Central memory CD4-positive, alpha-beta T cell (primary cell): ENCODE results near the gene KCNK15.
"Not testable (repeated sequence)": the region's sequence is repeated elsewhere in the genome, so short reads cannot be mapped to it uniquely, and the experiment has no call there.

Experiments used
- DNase-seq: peaks from one replicate; pipeline ENCODE4 v3.0.0; 2022
- total RNA-seq, 3 experiments: gene quantifications; one replicate each; lab custom pipeline; 2026; lab: John Stamatoyannopoulos, UW

Gene KCNK15
- 0 to 1.3 (median 0.11) reads per million in 3 experiments for total RNA-seq

GRCh38 chr20:44745598-44746366 lies at the start of gene KCNK15:
Gene KCNK15 (plus strand): TSS chr20:44745865. CDS start chr20:44745911, 46 bp downstream.
- peak; percentile 20 for DNase-seq

- no peak for DNase-seq
Observed at GRCh38 chr20:44696315-44696714, 49.4 kb upstream of the KCNK15 start.

- not testable (repeated sequence) for DNase-seq
Observed at GRCh38 chr20:44697041-44697440, 48.6 kb upstream of the KCNK15 start.

- no peak for DNase-seq
Observed at GRCh38 chr20:44698351-44698750, 47.3 kb upstream of the KCNK15 start.

- DNase-seq, result no peak
Observed at GRCh38 chr20:44700306-44700705, 45.4 kb upstream of the KCNK15 start.

- no peak for DNase-seq
Observed at GRCh38 chr20:44701118-44701857, 44.4 kb upstream of the KCNK15 start.

- no peak for DNase-seq
Observed at GRCh38 chr20:44701858-44702256, 43.8 kb upstream of the KCNK15 start.

- no peak for DNase-seq
Observed at GRCh38 chr20:44702776-44703175, 42.9 kb upstream of the KCNK15 start.

- no peak for DNase-seq
Observed at GRCh38 chr20:44703183-44703925, 42.3 kb upstream of the KCNK15 start.

- no peak for DNase-seq
Observed at GRCh38 chr20:44703956-44704488, 41.6 kb upstream of the KCNK15 start.

- DNase-seq, result no peak
Observed at GRCh38 chr20:44704551-44704971, 41.1 kb upstream of the KCNK15 start.

GRCh38 chr20:44705364-44706094 lies 40.1 kb upstream of the KCNK15 start:
- DNase-seq, result no peak

- DNase-seq, result no peak
Observed at GRCh38 chr20:44706301-44707017, 39.2 kb upstream of the KCNK15 start.

GRCh38 chr20:44707018-44707579 lies 38.6 kb upstream of the KCNK15 start:
- no peak for DNase-seq

- DNase-seq, result no peak
Observed at GRCh38 chr20:44709380-44709779, 36.3 kb upstream of the KCNK15 start.

- no peak for DNase-seq
Observed at GRCh38 chr20:44709797-44710196, 35.9 kb upstream of the KCNK15 start.

GRCh38 chr20:44711237-44711636 lies 34.4 kb upstream of the KCNK15 start:
- DNase-seq, result no peak

GRCh38 chr20:44714102-44714700 lies 31.5 kb upstream of the KCNK15 start:
- no peak for DNase-seq

- DNase-seq, result no peak
Observed at GRCh38 chr20:44714701-44715498, 30.8 kb upstream of the KCNK15 start, which contains the start of gene CCN5. Gene CCN5 (plus strand): TSS chr20:44715369. CDS start chr20:44715391, 22 bp downstream.
